GM23338 (cell line): ENCODE results near the gene P2RX4. TPM values are rescaled to one million over a fixed set of nuclear protein-coding genes. Genes with fewer than 3 reads are reported as not detected.

Experiments
- ATAC-seq: fragments of 200-7000 bp; cut with Tn5 transposase; 3 replicates; pipeline ENCODE4 v1.9.1; 2020
- DNase-seq: peaks from one replicate; pipeline ENCODE4 v3.0.0-alpha.2; 2015; ENCODE audit warnings: low spot score
- H2AFZ ChIP-seq: fragments of 200-600 bp; sonication (generic); 2 replicates; pipeline ENCODE4 v1.8.0; 2016; ENCODE audit warnings: antibody characterized with exemption, mild to moderate bottlenecking, moderate library complexity
- H3F3A ChIP-seq: fragments of 200-600 bp; sonication (generic); replicated peaks from 2 replicates; pipeline ENCODE4 v1.8.0; 2017; ENCODE audit warnings: antibody characterized with exemption, mixed run types, low read depth
- H3K27ac ChIP-seq: fragments of 200-600 bp; sonication (generic); 2 replicates; pipeline ENCODE4 v1.6.1; 2016; ENCODE audit warnings: low read depth
- H3K27me3 ChIP-seq: fragments of 200-600 bp; sonication (generic); 2 replicates; pipeline ENCODE4 v1.8.0; 2016; ENCODE audit warnings: mild to moderate bottlenecking, mixed run types, moderate library complexity; ENCODE audit not compliant: insufficient read depth
- H3K36me3 ChIP-seq: fragments of 200-600 bp; sonication (generic); 2 replicates; pipeline ENCODE4 v1.8.0; 2016; ENCODE audit warnings: mild to moderate bottlenecking; ENCODE audit not compliant: insufficient read depth
- H3K4me1 ChIP-seq: fragments of 200-600 bp; sonication (generic); 2 replicates; pipeline ENCODE4 v1.8.0; 2016; ENCODE audit warnings: mild to moderate bottlenecking, moderate library complexity; ENCODE audit not compliant: insufficient read depth
- H3K4me2 ChIP-seq: fragments of 200-600 bp; sonication (generic); 2 replicates; pipeline ENCODE4 v1.7.1; 2017; ENCODE audit warnings: mixed run types
- H3K4me3 ChIP-seq: fragments of 200-600 bp; sonication (generic); 2 replicates; pipeline ENCODE4 v1.6.1; 2016; ENCODE audit warnings: mixed run types
- H3K79me2 ChIP-seq: fragments of 200-600 bp; sonication (generic); replicated peaks from 2 replicates; pipeline ENCODE4 v1.8.0; 2017; ENCODE audit warnings: mild to moderate bottlenecking; ENCODE audit not compliant: insufficient read depth
- H3K9me2 ChIP-seq: fragments of 200-600 bp; sonication (generic); 2 replicates; pipeline ENCODE4 v1.8.0; 2017; ENCODE audit not compliant: insufficient read depth
- H4K20me1 ChIP-seq: fragments of 200-600 bp; sonication (generic); replicated peaks from 2 replicates; pipeline ENCODE4 v1.8.0; 2017; ENCODE audit warnings: mild to moderate bottlenecking; ENCODE audit not compliant: insufficient read depth
- H3K27ac Mint-ChIP-seq: 2 replicates; pipeline ENCODE4 v1.8.0; 2020; ENCODE audit warnings: inconsistent platforms, mild to moderate bottlenecking, moderate library complexity, mixed read lengths
- H3K27me3 Mint-ChIP-seq: 3 replicates; pipeline ENCODE4 v1.8.0; 2022; ENCODE audit warnings: low read depth, mild to moderate bottlenecking, moderate library complexity, mixed read lengths, inconsistent platforms; ENCODE audit not compliant: insufficient read depth, poor library complexity
- H3K36me3 Mint-ChIP-seq: 3 replicates; pipeline ENCODE4 v1.8.0; 2021; ENCODE audit warnings: low read depth, mild to moderate bottlenecking, inconsistent platforms, moderate library complexity, mixed read lengths
- H3K4me1 Mint-ChIP-seq: 3 replicates; pipeline ENCODE4 v1.8.0; 2020; ENCODE audit warnings: mild to moderate bottlenecking, inconsistent platforms, mixed read lengths
- H3K4me3 Mint-ChIP-seq: 3 replicates; pipeline ENCODE4 v1.8.0; 2021; ENCODE audit warnings: moderate library complexity, mild to moderate bottlenecking, inconsistent platforms, mixed read lengths
- H3K9me3 Mint-ChIP-seq: 3 replicates; pipeline ENCODE4 v1.8.0; 2020; ENCODE audit warnings: moderate library complexity, mild to moderate bottlenecking, inconsistent platforms, mixed read lengths
- CREB1 ChIP-seq: fragments of 250-450 bp; sonication (Bioruptor Pico); IDR thresholded peaks from 2 replicates; pipeline ENCODE4 v1.5.0; 2020; ENCODE audit warnings: low read depth, mild to moderate bottlenecking, moderate library complexity
- EZH2 ChIP-seq: fragments of 200-600 bp; sonication (generic); IDR thresholded peaks from one replicate; pipeline ENCODE4 v1.8.0; 2017; ENCODE audit warnings: antibody characterized with exemption, mild to moderate bottlenecking, low read depth; ENCODE audit not compliant: unreplicated experiment
- EZH2phosphoT487 ChIP-seq: fragments of 200-600 bp; sonication (generic); IDR thresholded peaks from one replicate; pipeline ENCODE4 v1.8.1; 2018; ENCODE audit warnings: antibody characterized with exemption; ENCODE audit not compliant: unreplicated experiment
- JUNB ChIP-seq: IDR thresholded peaks from one replicate; pipeline ENCODE4 v1.6.1; 2016; ENCODE audit warnings: antibody characterized with exemption; ENCODE audit not compliant: unreplicated experiment
- NANOG ChIP-seq: IDR thresholded peaks from 2 replicates; pipeline ENCODE4 v1.6.1; 2016; ENCODE audit warnings: antibody characterized with exemption, borderline replicate concordance
- POLR2AphosphoS5 ChIP-seq: IDR thresholded peaks from 2 replicates; pipeline ENCODE4 v1.6.1; 2016; ENCODE audit warnings: antibody characterized with exemption, low read depth
- STAT1 ChIP-seq: IDR thresholded peaks from one replicate; pipeline ENCODE4 v1.6.1; 2016; ENCODE audit warnings: antibody characterized with exemption; ENCODE audit not compliant: unreplicated experiment
- ZNF114 ChIP-seq: fragments of 250-450 bp; sonication (Bioruptor Pico); IDR thresholded peaks from 2 replicates; pipeline ENCODE4 v1.5.0; 2020; ENCODE audit warnings: mild to moderate bottlenecking, moderate library complexity
- ZNF331 ChIP-seq: fragments of 250-450 bp; sonication (Bioruptor Pico); IDR thresholded peaks from 2 replicates; pipeline ENCODE4 v1.5.0; 2020; ENCODE audit warnings: low read depth, mild to moderate bottlenecking, moderate library complexity
- polyA plus RNA-seq: library from polyadenylated mRNA; unstranded; fragments of >200 nt; fragmentation: Nextera tagmentation; extraction: Ambion mirVana; gene quantifications from 2 replicates; pipeline ENCODE4 v1.2.1, GENCODE V29; 2016
- total RNA-seq: library from RNA; depleted of rRNA; stranded (reverse); fragments of >200 nt; shearing (Covaris generic); gene quantifications from 2 replicates; pipeline ENCODE4 v1.2.3, GENCODE V29; 2014
- TF ChIP-seq, protein P1 (sequence below): IDR thresholded peaks from 2 replicates; pipeline ENCODE4 v1.6.1; 2016; ENCODE audit warnings: antibody characterized with exemption
- TF ChIP-seq, protein P2 (sequence below), 2 experiments: fragments of 200-600 bp in 1 of 2; sonication (generic) in 1 of 2; conservative IDR thresholded peaks; 2 replicates each; pipeline versions ENCODE4 v1.5.1 to v1.6.1; 2016 to 2017; ENCODE audit warnings: antibody characterized with exemption in 2 of 2, low read depth in 2 of 2, mild to moderate bottlenecking in 2 of 2, moderate library complexity in 1 of 2
- TF ChIP-seq, protein P3 (sequence below): fragments of 250-450 bp; sonication (Bioruptor Pico); IDR thresholded peaks from 2 replicates; pipeline ENCODE4 v1.5.0; 2020; ENCODE audit warnings: mild to moderate bottlenecking, moderate library complexity

P2RX4 gene
- total and polyA plus RNA-seq, 2 experiments from 2014 or later, result 5.6 to 18.9 TPM

DNA sequence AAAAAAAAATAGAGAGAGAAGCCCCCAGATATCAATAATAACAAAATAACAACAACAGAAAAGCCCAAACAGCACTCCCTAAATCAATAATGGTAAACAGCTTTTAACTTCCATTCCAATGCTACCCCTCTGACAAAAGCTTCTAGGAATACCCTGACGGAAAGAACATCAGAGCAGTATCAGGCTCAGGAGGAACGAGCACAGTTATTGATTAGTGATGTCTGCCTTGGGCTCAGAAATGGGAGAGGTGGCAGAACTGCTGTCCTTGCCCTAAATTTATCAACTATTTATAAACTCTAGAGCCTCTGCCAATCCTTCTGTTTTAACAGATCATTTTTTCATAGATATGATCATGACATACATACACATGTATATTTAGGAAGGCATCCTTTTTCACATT is 41.9 kb downstream of the P2RX4 start:
- Histone ChIP-seq H3K4me3 (no peak overlapping the region), H3K27me3 (no peaks in the 10 kb centered on the region), H3K79me2 (no peaks in the 10 kb centered on the region), H3K27ac (no peak overlapping the region), H4K20me1 (0 out of 2 replicates have a peak, but pooled peaks cover 3% of the 10 kb centered on the region), H3K4me2 (no peak overlapping the region), H3F3A (no peaks in the 10 kb centered on the region), H3K4me1 (no peaks in the 10 kb centered on the region), H3K9me2 (no peaks in the 10 kb centered on the region), H3K36me3 (no peaks in the 10 kb centered on the region; the same call in 1 of the 2 replicates), H2AFZ (no peak overlapping the region)
- peaks cover 62% of the 10 kb centered on the region for H3K36me3 Mint-ChIP-seq
- TF ChIP-seq, protein P1, sequence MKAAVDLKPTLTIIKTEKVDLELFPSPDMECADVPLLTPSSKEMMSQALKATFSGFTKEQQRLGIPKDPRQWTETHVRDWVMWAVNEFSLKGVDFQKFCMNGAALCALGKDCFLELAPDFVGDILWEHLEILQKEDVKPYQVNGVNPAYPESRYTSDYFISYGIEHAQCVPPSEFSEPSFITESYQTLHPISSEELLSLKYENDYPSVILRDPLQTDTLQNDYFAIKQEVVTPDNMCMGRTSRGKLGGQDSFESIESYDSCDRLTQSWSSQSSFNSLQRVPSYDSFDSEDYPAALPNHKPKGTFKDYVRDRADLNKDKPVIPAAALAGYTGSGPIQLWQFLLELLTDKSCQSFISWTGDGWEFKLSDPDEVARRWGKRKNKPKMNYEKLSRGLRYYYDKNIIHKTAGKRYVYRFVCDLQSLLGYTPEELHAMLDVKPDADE, result no peak
- TF ChIP-seq POLR2AphosphoS5 (no peak), ZNF114 (CRISPR knock-in tag) (no peak), ZNF331 (no peak), CREB1 (no peak), JUNB (no peak), EZH2 (no peak), NANOG (no peak), EZH2phosphoT487 (no peak), STAT1 (no peak)
- TF ChIP-seq, protein P2, sequence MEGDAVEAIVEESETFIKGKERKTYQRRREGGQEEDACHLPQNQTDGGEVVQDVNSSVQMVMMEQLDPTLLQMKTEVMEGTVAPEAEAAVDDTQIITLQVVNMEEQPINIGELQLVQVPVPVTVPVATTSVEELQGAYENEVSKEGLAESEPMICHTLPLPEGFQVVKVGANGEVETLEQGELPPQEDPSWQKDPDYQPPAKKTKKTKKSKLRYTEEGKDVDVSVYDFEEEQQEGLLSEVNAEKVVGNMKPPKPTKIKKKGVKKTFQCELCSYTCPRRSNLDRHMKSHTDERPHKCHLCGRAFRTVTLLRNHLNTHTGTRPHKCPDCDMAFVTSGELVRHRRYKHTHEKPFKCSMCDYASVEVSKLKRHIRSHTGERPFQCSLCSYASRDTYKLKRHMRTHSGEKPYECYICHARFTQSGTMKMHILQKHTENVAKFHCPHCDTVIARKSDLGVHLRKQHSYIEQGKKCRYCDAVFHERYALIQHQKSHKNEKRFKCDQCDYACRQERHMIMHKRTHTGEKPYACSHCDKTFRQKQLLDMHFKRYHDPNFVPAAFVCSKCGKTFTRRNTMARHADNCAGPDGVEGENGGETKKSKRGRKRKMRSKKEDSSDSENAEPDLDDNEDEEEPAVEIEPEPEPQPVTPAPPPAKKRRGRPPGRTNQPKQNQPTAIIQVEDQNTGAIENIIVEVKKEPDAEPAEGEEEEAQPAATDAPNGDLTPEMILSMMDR (conservative IDR thresholded peaks at IDR 0.05; ENCODE audit: low read depth in 2 of 2), result no peak
- TF ChIP-seq, protein P3, sequence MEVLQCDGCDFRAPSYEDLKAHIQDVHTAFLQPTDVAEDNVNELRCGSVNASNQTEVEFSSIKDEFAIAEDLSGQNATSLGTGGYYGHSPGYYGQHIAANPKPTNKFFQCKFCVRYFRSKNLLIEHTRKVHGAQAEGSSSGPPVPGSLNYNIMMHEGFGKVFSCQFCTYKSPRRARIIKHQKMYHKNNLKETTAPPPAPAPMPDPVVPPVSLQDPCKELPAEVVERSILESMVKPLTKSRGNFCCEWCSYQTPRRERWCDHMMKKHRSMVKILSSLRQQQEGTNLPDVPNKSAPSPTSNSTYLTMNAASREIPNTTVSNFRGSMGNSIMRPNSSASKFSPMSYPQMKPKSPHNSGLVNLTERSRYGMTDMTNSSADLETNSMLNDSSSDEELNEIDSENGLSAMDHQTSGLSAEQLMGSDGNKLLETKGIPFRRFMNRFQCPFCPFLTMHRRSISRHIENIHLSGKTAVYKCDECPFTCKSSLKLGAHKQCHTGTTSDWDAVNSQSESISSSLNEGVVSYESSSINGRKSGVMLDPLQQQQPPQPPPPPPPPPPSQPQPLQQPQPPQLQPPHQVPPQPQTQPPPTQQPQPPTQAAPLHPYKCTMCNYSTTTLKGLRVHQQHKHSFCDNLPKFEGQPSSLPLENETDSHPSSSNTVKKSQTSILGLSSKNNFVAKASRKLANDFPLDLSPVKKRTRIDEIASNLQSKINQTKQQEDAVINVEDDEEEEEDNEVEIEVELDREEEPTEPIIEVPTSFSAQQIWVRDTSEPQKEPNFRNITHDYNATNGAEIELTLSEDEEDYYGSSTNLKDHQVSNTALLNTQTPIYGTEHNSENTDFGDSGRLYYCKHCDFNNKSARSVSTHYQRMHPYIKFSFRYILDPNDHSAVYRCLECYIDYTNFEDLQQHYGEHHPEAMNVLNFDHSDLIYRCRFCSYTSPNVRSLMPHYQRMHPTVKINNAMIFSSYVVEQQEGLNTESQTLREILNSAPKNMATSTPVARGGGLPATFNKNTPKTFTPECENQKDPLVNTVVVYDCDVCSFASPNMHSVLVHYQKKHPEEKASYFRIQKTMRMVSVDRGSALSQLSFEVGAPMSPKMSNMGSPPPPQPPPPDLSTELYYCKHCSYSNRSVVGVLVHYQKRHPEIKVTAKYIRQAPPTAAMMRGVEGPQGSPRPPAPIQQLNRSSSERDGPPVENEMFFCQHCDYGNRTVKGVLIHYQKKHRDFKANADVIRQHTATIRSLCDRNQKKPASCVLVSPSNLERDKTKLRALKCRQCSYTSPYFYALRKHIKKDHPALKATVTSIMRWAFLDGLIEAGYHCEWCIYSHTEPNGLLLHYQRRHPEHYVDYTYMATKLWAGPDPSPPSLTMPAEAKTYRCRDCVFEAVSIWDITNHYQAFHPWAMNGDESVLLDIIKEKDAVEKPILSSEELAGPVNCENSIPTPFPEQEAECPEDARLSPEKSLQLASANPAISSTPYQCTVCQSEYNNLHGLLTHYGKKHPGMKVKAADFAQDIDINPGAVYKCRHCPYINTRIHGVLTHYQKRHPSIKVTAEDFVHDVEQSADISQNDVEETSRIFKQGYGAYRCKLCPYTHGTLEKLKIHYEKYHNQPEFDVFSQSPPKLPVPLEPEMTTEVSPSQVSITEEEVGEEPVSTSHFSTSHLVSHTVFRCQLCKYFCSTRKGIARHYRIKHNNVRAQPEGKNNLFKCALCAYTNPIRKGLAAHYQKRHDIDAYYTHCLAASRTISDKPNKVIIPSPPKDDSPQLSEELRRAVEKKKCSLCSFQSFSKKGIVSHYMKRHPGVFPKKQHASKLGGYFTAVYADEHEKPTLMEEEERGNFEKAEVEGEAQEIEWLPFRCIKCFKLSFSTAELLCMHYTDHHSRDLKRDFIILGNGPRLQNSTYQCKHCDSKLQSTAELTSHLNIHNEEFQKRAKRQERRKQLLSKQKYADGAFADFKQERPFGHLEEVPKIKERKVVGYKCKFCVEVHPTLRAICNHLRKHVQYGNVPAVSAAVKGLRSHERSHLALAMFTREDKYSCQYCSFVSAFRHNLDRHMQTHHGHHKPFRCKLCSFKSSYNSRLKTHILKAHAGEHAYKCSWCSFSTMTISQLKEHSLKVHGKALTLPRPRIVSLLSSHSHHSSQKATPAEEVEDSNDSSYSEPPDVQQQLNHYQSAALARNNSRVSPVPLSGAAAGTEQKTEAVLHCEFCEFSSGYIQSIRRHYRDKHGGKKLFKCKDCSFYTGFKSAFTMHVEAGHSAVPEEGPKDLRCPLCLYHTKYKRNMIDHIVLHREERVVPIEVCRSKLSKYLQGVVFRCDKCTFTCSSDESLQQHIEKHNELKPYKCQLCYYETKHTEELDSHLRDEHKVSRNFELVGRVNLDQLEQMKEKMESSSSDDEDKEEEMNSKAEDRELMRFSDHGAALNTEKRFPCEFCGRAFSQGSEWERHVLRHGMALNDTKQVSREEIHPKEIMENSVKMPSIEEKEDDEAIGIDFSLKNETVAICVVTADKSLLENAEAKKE (CRISPR knock-in tag), result no peak
- no peaks in the 10 kb centered on the region for H3K9me3 Mint-ChIP-seq
- no peak overlapping the region for H3K4me3 Mint-ChIP-seq
- no peak for DNase-seq
- no peak for ATAC-seq
- no peak overlapping the region for H3K27ac Mint-ChIP-seq
- no peaks in the 10 kb centered on the region for H3K4me1 Mint-ChIP-seq
- H3K27me3 Mint-ChIP-seq, result peaks cover 4% of the 10 kb centered on the region
